ENCODE data around the gene KBTBD2.
"Not testable (repeated sequence)": the region's sequence is repeated elsewhere in the genome, so short reads cannot be mapped to it uniquely, and the experiment has no call there.

KBTBD2 gene

DNA sequence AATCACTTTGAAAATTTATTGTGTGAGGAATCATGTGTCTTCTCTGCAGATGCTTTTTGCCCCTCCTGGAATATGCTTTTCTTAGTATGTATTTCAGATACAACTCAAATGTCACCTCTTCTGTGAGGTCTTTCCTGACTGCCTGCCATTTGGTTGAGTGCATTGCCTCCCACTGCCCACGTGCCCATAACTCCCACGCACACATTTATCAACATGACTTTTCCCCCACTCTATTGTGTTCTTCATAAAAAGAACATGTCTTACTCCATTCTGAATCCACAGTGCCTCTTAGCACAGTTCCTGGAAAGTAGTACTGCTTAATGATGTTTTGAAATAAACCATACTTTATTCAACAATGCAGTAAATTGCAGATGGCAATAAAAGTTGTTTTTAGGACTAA lies 42.9 kb downstream of the KBTBD2 start:
- DNase-seq: not testable (repeated sequence)

DNA sequence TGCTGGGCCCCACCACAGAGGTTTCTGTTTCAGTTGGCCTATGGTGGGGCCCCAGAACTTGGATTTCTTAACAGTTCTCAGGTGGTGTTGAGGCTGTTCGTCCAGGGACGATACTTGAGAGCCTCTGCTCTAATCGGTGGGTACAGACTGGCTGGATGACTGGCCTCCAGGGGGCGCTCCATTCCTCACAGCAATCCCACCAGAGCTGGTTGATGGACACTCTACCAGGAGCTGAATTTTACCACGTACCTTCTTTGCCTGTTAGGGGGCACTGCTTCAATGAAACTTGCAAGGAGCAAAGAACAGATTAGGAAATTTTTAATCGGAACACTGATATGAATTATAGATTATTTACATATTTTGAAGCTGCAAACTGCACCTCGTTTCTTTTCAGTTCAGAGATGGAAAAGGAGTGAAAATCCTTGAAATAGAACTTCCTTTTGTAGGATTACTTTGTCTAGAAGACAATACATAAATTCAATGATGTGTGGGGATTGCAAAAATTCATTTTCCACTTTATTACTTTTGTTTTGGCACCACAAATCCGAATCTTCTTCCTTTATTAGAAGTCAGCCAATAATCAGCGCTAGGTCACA lies 44.8 kb downstream of the KBTBD2 start:
- DNase-seq: peak; percentile 20 to 74

DNA sequence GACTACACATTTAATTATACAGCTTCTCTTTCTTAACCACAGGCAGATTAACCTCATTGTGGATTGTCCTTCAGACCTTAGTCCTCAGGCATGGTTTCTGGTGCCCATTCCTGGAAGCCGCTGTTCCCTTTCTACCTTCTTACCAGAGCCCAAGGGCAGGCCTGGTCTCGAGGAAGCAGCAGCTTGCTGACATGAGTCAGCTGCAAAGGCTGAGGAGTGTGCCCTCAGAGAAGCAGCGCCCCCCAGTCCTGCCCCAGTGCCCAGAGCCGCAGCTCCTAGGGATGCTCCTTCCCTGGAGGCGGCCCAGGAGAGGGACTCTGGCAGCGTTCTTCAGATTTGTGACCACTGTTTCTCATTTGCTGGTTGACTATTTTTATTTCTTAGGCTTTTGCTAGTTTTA lies 46.8 kb downstream of the KBTBD2 start:
- not testable (repeated sequence) for DNase-seq

DNA sequence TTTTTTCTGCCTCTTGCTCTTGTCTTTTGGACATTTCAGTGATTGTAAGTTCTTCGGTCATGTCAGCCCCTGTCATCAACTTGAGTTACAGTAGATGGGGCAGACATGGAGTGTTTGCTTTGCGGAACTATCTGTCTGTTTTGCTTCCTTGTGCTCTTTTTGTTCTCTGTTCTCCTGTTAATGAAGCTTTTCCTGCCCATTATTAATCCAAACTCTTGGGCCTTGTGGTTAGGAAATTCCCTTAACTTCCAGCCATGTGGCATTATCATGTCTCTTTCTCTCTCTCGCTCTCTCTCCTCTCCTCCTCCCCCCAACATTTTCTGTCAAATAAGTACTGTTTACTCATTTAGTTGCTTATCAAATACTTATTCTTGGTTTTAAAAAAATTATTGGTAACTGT lies 47.8 kb downstream of the KBTBD2 start:
- not testable (repeated sequence) for DNase-seq

DNA sequence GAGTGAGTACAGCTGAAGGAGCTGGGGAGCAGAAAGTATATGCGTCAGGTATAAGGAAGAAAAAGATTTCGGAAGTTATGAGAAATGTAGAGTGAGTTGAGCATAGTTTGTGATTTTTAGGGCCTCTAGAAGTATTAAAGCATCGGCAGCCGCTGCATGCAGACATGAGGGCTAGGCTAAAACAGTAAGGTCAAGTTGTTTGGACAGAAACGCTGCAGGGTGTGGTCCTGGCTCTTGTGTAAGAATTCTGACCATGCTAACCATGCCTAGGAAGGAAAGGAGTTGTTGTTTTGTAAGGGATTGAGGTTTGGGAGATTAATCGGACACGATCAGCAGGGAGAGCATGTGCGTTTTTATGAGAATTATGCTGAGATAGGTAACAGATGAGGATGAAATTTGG lies 51.7 kb downstream of the KBTBD2 start:
- DNase-seq: not testable (repeated sequence)

DNA sequence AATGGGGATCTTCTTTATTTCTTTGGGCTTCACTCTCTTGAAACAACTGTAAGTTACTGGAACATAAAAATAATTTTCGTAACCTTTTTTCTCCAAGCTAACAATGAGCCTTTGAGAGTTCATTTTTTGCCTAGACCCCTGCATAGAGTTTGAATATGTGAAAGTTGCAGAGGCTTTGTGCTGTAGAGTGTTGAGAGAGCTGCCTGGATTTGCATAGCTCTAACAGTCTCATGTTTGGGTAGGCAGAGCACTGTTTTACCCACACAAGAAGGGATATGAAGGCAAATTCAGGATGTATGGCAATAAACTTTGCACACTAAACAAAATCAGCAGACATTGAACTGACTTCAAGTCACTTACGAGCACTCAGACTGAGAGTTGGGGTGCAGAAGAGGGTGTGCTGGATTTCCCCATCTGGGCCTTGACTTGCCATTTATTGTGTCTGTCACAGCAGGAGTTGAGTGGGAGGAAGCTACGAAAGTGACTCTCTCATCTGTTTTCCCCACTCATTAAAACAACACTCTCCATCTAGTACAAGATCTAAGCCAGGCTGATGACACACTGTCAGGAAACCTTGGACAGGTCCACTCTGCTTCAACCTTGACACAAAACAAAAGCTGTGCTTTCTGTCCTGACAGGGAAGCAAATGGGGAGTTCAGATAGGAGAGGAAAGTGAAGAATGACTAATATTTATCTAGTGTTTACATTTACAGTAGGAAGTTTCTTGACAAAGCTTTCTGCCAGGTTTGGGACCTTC lies 62.4 kb downstream of the KBTBD2 start:
- DNase-seq: peak; percentile 53 to 81
